Activated CD4-positive, CD25-positive, alpha-beta regulatory T cell (primary cell): Measurements from ENCODE around the gene SGIP1.
"Not testable (repeated sequence)": the region's sequence is repeated elsewhere in the genome, so short reads cannot be mapped to it uniquely, and the experiment has no call there.

Experiments
- DNase-seq, 4 experiments: peaks; one replicate each; lab custom pipeline; 2025; lab: John Stamatoyannopoulos, UW

Gene SGIP1

GRCh38 chr1:66768965-66769364 is 235.0 kb downstream of the SGIP1 start:
- DNase-seq, result no peak

GRCh38 chr1:66769512-66770229 is 235.7 kb downstream of the SGIP1 start:
- DNase-seq, result no peak

GRCh38 chr1:66770240-66770639 is 236.3 kb downstream of the SGIP1 start:
- DNase-seq, result no peak

- no peak for DNase-seq
Measured at GRCh38 chr1:66770694-66771093, 236.7 kb downstream of the SGIP1 start.

- DNase-seq, result no peak
Measured at GRCh38 chr1:66773227-66773626, 239.3 kb downstream of the SGIP1 start.

- DNase-seq, result no peak
Measured at GRCh38 chr1:66774438-66774837, 240.5 kb downstream of the SGIP1 start.

- no peak for DNase-seq
Measured at GRCh38 chr1:66775646-66776045, 241.7 kb downstream of the SGIP1 start.

GRCh38 chr1:66777831-66778230 is 243.9 kb downstream of the SGIP1 start:
- DNase-seq, result no peak

GRCh38 chr1:66778266-66778665 is 244.3 kb downstream of the SGIP1 start:
- no peak for DNase-seq

GRCh38 chr1:66778969-66779368 is 245.0 kb downstream of the SGIP1 start:
- DNase-seq, result no peak

GRCh38 chr1:66779475-66780078 is 245.6 kb downstream of the SGIP1 start:
- no peak for DNase-seq

GRCh38 chr1:66785800-66786199 is 251.8 kb downstream of the SGIP1 start:
- DNase-seq, result not testable (repeated sequence)

GRCh38 chr1:66787641-66788040 is 253.7 kb downstream of the SGIP1 start:
- no peak for DNase-seq

- no peak for DNase-seq
Measured at GRCh38 chr1:66788231-66788939, 254.4 kb downstream of the SGIP1 start.

- no peak for DNase-seq
Measured at GRCh38 chr1:66791621-66792610, 258.0 kb downstream of the SGIP1 start.

- DNase-seq, result not testable (repeated sequence)
Measured at GRCh38 chr1:66795839-66796238, 261.9 kb downstream of the SGIP1 start.
